CD4-positive, alpha-beta T cell treated with Interleukin-21 for 1 hour (primary cell): ENCODE measurements around the gene MX2.
"Not testable (repeated sequence)": the region's sequence is repeated elsewhere in the genome, so short reads cannot be mapped to it uniquely, and the experiment has no call there.

ENCODE experiments used
- DNase-seq: peaks from one replicate; pipeline ENCODE4 v3.0.0-alpha.2; 2020

The MX2 gene, protein sequence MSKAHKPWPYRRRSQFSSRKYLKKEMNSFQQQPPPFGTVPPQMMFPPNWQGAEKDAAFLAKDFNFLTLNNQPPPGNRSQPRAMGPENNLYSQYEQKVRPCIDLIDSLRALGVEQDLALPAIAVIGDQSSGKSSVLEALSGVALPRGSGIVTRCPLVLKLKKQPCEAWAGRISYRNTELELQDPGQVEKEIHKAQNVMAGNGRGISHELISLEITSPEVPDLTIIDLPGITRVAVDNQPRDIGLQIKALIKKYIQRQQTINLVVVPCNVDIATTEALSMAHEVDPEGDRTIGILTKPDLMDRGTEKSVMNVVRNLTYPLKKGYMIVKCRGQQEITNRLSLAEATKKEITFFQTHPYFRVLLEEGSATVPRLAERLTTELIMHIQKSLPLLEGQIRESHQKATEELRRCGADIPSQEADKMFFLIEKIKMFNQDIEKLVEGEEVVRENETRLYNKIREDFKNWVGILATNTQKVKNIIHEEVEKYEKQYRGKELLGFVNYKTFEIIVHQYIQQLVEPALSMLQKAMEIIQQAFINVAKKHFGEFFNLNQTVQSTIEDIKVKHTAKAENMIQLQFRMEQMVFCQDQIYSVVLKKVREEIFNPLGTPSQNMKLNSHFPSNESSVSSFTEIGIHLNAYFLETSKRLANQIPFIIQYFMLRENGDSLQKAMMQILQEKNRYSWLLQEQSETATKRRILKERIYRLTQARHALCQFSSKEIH

GRCh38 chr21:41361786-41362604 is at the start of gene MX2:
Gene MX2, plus strand, starts transcription at chr21:41362027. Its CDS starts 14,880 bp downstream, at chr21:41376907.
- DNase-seq: peak; percentile 94

DNA sequence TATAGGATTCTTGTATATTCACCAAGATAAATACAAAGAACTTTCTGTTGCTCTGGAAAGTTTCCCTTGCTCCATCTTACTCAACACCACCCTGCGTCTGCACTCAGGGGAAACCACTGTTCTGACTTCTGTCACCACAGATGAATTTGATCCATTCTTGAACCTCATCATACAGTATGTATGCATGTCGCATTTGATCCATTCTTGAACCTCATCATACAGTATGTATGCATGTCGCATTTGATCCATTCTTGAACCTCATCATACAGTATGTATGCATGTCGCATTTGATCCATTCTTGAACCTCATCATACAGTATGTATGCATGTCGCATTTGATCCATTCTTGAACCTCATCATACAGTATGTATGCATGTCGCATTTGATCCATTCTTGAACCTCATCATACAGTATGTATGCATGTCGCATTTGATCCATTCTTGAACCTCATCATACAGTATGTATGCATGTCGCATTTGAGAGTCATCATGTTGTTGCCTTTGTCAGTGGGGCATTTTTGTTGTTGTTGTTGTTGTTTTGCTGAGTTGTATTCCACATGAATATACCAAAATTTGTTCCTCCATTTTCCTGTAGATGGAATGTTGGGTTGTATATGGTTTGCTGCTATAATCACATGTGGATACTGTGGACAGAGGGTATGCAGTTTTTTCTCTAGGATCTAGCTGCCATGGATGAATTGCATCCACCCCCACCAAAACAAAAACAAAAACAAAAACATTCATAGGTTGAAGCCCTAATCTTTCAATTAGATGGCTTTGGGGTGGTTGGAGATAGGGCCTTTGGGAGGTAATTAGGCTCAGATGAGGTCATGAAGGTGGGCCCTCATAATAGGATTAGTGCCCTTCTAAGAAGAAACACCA is 48.3 kb upstream of the MX2 start:
- not testable (repeated sequence) for DNase-seq

- DNase-seq: no peak
These were observed 46.1 kb upstream of the MX2 start for GRCh38 chr21:41315726-41316125.

DNA sequence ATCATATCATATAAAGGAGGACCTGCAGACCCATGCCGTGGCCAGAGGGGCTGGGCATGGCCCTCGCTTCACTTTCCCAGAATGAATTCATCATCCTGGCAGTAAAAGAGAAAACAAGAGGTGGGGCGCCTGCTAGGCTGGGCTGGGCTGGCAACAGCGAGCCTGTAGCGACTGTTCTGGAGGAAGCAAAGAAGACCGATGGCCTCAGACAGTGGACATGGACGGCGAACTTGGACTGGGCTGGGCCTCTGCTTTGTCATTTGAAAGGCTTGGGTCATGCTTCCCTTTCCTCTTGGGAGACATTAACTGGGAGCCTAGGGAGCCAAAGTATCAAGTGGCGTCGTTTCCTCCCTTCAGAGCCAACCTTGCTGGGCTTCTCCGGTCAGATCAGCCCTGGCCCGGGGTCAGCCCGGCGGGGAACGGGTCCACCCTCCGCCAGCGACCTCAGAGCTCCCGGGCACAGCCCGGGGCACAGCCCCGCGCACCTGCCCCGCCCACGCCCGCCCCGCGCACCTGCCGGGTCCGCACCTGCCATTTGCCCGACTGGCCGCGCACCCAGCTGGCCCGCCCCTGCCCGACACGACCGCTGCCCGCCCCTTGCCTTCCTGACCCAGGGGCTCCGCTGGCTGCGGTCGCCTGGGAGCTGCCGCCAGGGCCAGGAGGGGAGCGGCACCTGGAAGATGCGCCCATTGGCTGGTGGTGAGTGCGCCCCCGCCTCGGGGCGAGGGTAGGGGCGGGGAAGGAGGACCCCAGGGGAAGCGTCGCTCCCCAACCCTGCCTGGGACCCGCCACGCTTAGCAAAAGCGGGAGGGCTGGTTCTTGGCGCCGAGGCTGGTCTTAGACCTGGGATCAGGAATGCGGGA is 45.4 kb upstream of the MX2 start, which contains the start of gene FAM3B:
Gene FAM3B (plus strand): TSS at position 602 of the 863 bp plus-strand sequence. CDS start 79 bp downstream, at position 681.
- no peak for DNase-seq

DNA sequence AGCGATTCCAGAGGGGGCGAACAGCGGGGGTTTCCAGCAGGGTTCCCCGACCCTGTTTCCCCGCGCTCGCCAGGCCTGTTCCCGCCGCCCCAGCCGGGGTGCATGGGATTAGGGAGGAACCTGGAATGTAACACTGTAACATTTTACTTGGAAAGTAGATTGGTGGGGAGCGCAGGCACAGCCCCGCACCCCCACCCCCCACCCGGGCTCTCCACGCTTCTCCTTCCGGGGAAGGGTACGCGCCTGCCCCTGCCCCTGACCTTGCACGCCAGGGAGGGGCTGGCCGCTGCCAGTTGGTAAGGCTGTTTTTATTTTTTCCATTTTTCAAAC is 44.8 kb upstream of the MX2 start:
- no peak for DNase-seq

GRCh38 chr21:41317458-41317857 is 44.4 kb upstream of the MX2 start:
- no peak for DNase-seq

GRCh38 chr21:41318218-41318617 is 43.6 kb upstream of the MX2 start:
- no peak for DNase-seq

DNA sequence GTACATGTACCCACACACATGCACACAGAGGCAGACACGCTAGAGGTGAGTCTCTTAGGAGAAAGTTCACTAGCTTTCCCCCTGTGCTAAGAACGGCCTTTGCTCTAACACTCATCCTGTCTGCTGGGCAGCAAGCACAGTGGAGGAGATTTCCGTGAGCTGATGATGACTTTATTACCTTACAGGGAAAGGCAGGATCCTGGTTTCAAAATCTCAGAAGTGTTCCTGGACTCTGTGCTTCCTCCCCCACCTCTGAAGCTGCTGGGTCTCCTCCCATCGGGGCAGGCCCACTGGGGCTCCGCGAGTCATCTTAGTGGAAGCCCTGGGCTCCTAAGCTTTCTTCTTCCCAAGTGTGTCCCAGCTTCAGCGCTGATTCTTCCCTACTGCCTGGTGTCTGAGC is 42.6 kb upstream of the MX2 start:
- DNase-seq: no peak

GRCh38 chr21:41321211-41321907 is 40.5 kb upstream of the MX2 start:
- no peak for DNase-seq

GRCh38 chr21:41321908-41322495 is 39.8 kb upstream of the MX2 start:
- no peak for DNase-seq

DNA sequence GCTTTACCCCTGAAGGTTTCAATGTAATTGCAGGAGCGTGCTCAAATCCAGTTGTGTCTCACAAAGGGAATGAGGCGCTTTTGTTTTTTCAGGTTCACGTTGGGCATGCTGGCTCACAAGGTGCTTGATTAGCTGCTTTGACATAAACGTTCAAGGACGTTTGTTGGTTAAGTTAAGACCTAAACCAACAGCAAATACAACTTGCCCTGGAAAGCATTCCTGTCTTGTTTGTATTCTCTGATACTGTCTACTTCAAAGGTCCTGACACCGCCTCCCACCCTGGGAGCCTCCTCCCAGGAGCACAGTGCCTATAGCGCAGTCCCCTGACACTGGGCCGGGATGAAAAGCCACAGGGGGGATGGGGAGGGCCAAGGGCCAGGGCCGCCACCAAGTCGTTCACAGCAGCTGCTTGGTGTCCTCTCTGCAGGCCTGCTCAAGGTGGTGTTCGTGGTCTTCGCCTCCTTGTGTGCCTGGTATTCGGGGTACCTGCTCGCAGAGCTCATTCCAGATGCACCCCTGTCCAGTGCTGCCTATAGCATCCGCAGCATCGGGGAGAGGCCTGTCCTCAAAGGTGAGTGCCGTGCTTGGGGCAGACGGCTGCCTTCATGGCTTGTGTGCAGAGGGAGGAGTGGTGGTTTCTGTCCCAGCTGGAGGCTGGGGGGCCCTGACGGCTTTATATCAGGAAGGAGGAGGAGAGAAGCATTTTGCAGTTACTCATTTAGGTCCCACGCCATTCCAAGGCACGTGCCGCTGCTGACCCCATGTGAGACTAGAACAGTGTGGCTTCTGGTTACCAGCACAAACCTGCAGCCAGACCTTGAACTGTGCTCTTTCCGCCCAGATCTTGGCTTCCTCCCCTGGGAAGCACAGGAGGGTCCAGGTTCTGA is 39.1 kb upstream of the MX2 start:
- no peak for DNase-seq

GRCh38 chr21:41325138-41325912 is 36.5 kb upstream of the MX2 start:
- no peak for DNase-seq

- no peak for DNase-seq
These were observed 35.3 kb upstream of the MX2 start for GRCh38 chr21:41326414-41327080.

GRCh38 chr21:41327753-41328152 is 34.1 kb upstream of the MX2 start:
- no peak for DNase-seq

DNA sequence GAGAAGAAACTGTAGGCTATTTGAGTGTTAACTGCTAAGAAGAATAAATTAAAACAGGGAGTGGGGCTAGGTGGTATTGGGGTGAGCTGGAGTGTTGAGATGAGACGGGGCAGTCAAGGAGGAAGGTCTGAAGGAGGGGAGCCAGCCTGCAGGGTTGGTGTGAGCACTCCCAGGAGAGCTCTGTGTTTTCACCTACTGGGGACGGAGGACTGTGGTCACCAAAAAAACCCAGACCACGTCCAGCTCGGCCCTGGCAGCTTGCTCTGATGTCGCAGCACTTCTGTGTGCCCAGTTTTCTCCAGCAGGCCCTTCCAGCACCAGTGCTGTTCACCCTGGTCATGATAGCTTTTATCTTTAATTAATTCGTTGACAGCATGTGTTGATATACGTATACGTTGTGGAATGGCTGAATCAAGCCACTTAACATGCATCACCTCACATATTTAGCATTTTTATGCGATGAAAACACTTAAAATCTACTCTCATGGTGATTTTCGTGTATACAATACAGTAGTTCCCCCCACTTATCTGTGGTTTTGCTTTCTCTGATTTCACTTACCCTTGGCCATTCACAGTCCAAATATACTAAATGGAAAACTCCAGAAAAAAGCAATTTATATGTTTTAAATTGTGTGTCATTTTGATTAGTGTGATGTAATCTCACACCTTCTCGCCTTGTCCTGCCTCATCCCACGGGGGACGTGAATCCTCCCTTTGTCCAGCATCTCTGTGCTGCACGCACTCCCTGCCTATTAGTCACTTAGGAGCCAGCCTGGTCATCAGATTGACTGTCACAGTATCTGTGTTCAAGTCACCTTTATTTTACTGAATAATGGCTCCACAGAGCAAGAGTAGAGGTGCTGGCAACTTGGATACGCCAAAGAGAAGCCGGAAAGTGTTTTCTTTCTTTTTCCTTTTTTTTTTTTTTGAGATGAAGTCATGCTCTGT is 32.9 kb upstream of the MX2 start:
- no peak for DNase-seq

DNA sequence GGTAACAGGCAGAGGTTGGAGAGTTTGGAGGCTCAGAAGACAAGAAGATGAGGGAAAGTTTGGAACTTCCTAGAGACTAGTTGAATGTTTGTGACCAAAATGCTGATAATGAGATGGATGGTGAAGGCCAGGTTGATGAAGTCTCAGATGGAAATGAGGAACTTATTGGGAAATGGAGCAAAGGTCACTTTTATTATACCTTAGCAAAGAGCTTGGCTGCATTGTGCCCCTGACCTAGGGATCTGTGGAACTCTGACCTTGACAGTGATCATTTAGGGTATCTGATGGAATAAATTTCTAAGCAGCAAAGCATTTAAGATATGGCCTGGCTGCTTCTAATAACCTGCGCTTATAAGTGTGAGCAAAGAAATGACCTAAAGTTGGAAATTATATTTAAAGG is 28.1 kb upstream of the MX2 start:
- DNase-seq: no peak

GRCh38 chr21:41337515-41337914 is 24.3 kb upstream of the MX2 start:
- DNase-seq: no peak
